ENCODE results near the gene LRRC8A.
"Not testable (repeated sequence)": the region's sequence is repeated elsewhere in the genome, so short reads cannot be mapped to it uniquely, and the experiment has no call there.

The LRRC8A gene

DNA sequence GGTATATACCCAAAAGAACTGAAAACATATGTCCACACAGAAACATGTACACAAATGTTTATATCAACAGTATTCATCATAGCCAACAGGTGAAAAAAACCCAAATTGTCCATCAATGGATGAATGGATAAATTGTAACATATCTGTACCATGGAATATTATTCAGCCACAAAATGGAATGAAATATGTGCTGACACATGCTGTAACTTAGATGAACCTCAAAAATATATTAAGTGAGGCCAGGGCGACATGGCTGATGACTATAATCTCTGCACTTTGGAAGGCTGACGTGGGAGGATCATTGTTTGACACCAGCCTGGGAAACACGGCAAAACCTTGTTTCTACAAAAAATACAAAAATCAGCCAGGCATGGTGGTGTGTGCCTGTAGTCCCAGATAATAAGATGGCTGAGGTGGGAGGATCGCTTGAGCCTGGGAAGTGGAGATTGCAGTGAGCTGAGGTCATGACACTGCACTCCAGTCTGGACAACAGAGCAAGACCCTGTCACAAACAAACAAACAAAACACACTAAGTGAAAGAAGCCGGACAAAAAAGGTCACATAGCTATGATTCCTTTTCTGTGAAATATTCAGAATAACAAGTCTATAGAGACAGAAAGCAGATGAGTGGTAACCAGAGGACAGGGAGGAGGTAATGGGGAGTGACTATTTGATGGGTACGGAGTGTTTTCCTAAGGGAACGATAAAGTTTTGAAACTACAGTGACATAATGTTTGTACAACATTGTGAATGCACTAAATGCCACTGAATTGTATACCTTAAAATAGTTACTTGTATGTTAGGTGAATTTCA is 11.6 kb upstream of the LRRC8A start:
- DNase-seq = no peak

DNA sequence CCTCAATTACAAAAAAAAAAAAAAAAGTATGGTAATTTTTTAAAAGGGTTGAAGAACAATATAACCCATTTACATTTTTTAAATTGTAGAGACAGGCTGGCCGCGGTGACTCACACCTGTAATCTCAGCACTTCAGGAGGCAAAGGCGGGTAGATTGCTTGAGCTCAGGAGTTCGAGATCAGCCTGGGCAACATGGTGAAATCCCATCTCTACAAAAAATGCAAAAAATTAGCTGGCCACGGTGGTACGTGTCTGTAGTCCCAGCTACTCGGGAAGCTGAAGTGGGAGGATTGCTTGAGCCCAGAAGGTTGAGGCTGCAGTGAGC is 11.0 kb upstream of the LRRC8A start:
- not testable (repeated sequence) for DNase-seq

DNA sequence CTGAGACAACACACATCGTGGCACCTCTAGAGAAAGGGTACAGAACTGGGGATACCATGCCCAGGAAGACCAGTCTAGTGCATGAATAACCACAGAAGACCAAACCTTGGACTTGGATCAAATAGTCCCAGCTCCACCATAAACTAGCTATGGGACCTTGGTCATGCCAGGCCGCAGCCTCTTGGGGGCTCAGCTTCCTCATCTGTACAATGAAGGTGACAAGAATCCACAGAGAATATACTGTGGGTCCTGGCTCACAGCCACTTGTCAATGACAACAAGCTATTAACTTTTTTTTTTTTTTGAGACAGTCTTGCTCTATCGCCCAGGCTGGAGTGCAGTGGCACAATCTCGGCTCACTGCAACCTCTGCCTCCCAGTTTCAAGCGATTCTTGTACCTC is 4.1 kb upstream of the LRRC8A start:
- DNase-seq = no peak

DNA sequence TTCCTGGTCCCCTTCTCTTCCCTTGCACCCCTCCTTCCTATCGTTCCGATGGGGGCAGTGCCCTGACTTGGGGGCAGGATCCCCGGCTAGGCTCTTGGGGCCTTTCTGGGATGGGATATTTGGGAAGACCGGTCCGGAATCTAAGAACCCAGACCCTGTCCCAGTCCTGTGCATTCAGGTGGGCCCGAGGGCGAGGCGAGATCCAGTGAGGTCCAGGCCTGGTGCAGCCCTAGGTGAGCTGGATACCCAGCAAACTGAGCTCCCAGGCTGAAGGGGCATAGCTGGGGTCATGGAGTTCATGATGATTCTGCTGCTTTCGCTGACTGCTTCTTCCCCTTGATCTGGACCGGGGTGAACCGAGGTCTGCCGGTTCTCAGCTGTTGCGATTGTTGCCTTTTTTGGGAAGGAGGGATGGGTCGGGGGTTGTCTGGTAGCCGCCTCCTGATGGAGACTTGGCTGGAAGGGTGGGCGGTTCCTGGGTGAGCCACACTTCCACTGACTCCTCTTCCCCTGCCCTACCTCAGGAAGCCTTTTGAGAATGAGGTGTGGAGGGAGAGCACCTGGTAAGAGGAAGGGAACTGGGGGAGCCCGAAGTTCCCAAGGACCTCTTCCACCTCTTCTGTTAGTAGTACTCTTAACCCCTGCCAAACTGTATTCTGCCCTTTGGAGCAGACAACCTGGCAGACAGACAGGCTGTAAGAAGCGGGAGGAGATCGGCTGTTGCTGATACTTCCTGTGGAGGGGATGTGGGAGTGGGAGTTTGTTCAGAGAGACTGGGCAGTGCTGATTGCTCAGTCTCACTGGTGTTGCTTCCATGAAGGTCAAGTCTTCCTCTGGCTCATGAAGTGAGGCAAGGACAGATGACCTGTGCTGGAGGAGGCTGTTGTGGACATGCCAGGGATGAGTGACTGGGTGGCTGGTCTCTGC is 1.0 kb downstream of the LRRC8A start:
- no peak for DNase-seq

DNA sequence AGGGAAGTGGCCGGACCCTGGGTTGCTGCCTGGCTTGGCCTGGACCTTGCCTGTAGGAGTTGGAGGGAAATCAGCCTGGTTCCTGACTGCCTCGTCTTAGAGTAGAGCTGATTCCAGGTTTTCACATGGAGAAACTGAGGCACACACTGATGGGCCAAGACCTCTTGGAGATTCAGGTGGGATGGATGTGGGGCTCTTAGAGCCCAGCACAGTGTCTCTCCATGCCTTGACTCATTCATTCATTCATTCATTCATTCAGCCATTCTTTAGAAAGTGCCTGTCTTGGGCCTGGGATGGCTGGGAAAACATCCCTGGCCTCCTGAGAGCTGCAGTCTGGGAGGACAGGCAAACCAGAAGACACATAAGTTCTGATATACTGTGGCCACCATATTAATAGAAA is 2.2 kb downstream of the LRRC8A start:
- no peak for DNase-seq

DNA sequence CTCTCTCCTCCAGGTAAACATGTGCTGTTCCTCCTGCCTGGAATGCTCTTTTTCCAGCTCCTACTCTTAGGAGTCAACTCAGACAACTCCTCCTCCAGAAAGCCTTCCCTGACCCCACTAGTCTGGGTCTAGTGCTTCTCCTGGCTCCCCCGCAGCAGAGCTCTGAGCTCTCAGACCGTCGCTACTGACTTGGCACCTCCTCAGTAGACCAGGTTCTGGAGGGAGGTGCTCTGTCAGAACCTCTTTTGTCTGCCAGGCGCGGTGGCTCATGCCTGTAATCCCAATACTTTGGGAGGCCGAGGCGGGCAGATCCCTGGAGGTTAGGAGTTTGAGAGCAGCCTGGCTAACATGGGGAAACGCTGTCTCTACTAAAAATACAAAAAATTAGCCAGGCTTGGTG is 3.4 kb downstream of the LRRC8A start:
- no peak for DNase-seq

DNA sequence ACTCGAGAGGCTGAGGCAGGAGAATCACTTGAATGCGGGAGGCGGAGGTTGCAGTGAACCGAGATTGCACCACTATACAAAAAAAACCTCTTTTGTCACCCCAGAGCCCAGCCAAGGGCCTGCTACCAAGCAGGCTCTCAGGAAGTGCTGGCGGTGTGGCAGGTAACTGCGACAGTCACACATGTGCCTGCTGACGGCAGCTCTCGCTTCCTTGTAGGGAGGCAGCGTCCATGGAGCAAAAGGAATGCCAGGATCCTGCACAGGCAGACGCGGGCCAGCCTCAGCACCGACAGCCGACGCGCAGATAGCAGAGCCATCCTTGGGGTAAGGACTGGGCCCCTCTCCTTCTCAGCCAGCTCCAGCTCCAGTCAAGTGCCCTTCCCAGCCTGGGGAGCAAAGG is 3.9 kb downstream of the LRRC8A start:
- no peak for DNase-seq

DNA sequence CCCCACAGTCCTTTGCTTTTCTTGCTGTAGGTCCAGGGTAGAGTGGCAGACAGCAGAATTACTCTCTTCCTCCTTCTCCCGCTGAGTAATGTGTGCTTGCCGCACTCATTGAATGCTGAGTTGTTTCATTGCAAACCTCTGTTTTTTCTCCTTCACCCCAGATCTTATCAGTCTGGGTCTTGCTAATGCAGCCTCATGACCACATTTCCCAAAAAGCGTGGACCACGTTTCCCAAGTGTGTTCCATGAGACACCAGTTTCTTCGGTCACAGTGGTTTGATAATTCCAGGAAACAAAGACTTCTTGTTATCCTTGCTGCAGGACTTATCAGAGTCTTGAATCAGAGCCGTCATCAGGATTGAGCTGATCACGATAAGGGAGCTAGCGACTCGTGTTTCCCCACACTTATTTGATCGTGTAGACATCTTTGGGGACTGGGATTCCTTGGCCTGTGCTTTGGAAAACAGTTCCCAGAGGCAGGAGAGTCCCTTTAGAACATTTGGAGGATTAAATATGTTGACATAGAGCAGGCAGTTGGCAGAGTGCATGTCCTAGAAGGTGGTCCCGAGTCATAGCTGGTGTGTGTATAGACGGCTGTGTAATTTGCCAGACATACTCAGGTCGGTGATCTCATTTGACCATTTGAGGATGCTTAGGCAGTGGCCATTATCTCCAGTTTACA is 4.4 kb downstream of the LRRC8A start:
- no peak for DNase-seq

DNA sequence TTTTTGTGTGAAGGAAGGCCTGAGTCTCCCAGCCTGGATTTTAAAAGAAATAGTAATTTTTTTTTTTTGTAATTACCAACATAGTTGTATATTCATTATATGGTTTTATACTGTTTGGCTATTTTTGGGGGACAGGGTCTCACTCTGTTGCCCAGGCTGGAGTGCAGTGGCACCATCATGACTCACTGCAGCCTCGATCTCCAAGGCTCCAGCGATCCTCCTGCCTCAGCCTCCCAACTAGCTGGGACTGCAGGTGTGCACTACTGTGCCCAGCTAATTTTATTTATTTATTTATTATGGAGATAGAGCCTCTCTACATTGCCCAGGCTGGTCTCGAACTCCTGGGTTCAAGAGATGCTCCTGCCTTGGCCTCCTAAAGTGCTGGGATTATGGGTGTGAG is 5.1 kb downstream of the LRRC8A start:
- no peak for DNase-seq

DNA sequence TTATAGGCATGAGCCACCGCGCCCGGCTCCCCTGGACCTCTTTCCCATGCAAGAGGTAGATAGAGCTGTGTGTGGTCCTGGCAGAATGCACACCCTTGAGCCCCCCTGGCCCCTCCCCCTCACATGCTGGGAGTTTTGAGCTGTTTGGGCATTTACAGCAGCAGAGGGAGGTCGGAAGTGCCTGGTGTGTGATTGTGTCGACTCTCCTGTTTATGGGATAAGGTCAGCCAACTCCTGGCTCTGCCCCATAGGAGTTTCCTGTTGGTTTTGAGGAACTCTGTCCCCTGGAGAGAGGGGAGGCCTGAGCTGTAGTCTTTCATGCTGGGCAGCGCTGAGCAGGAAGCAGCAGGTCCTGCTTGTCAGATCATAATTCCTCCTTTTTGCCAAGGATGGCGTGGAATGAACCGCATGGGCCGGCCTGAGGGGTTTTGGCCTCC is 6.0 kb downstream of the LRRC8A start:
- no peak for DNase-seq

DNA sequence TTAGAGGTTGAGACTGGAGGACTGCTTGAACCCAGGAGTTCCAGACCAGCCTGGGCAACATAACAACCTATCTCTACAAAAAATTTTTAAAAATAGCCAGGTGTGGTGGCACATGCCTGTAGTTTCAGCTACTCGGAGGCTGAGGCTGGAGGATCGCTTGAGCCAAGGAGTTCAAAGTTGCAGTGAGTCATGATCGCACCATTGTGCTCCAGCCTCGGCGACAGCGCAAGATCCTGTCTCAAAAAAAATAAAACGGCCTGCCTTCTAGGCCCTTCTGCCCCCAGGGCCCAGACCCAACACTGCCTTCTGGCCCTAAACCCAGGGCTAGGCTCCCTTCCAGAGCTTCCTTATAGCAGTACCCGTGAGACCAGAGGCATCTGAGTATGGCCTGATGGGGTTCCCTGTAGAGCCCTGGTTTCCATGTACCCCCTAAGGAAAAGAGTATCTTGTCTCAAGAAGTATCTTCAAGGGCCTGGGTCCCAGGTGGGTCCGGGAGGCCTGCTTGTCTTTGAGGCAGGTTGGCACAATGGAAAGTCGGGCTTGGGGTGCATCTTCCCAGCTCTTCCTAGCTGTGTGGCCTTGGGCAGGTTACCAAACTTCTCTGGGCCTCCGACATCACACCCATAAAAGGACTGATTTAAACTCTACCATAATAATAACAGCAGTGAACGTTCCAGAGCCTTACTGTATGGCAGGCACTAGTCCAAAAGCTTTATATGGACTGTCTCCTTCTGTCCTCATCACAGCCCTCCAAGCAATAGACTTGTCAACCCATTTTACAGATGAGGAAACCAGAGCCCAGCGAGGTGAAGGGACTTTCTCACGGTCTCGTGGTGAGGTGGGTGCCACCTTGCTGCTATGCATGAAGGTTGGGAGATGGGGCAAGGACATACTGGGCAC is 9.6 kb downstream of the LRRC8A start:
- DNase-seq = no peak

DNA sequence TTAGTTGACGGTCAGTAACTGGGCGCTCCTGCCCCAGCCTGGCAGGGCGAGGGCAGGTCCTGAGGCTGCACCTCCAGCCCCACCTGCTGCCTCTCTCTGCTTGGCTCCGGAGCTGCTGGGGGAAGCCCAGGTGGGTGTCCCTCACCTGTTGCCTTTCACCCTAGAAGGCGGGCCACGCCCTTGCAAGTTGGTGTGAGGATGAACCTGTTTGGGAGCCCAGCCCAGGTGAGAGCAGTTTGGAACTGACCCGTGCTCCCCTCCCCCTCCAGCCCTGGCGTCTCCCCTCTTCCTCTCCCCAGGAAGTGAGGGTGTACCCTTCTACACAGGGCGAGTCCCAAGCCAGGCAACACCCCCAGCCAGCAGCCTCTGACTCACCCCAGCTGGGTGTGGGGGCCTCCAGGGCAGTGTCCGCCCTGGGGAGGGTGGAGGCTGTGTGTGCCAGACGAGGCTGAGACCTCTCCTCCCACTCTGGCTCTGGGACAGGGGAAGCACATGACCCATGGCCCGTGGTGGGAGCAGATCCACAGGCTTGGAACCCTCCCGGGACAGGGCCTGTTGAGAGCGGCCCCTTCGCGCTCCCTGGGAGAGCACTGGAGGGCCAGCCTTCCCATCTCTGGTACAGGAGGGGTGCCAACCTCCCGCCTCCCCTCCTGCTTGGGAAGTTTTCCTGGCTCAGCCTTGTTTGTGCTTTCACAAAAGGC is 10.4 kb downstream of the LRRC8A start:
- DNase-seq = no peak

DNA sequence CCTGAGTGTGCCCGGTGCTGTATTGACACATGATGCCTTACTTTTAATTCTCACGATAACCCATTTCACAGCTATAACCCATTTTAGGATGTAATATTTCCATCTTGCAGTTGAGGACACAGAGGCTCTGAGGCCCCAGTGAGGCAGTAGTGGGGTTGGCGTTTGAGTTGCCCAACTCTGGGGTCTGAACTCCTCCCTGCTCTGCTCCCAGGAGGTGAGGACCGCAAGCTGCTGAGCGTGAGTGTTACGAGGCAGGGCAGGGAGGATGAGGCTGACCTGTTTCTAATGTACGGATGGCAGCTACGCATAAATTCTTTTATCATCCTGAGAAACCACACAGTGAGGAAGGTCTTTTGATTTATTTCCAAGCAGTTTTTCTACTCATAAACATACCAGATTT is 11.4 kb downstream of the LRRC8A start:
- no peak for DNase-seq

DNA sequence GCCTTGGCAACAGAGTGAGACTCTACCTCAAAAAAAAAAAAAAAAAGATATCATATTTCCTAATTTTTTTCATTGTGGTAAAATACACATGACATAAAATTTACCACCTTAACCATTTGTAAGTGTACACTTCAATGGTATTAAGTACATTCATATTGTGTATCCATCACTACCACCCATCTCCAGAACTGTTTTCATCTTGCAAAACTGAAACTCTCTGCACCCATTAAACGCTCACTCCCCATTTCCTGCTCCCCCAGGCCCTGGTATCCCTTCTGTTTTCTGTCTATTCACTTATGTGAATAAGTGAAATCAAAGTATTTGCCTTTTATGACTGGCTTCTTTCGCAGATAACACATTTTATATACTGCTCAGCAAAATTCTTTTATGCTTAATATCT is 12.8 kb downstream of the LRRC8A start:
- DNase-seq = no peak

DNA sequence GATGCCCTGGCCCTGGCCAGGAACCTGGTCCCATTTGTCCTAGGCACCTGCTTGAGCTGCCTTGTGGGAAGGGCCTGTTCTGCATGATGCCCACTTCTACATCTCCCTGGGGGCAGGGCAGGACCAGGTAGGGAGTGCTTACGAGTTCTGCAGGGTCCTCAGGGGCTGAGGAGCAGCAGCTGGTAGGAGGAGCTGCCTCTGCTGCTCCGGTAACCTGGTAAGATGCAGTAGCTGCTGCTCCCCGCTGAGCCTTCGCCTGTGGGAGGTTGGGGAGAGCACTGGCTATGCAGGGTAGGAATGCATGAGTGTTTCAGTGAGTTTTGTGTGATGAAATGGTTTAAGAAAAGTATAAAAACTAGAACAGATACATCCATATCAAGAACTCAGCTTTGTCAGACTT is 13.6 kb downstream of the LRRC8A start:
- DNase-seq = no peak

DNA sequence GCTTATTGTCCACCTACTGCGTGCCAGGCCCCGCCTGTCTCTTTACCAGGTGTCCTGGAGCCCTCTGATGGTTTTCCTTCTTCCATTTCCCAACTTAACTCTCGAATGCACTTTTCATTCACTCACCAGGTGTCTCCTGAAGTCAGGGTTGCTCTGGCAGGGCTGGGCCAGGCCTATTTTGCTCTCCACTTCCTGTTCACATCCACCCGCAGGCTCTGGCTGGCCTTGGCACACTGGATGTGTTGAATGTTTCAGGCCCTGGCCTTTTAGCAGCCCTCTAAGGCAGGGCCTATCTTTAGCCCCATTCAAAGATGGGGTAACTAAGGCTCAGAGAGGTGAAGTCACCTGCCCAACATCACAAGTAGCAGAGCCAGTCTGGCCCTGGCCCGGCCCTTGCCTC is 16.4 kb downstream of the LRRC8A start:
- no peak for DNase-seq

DNA sequence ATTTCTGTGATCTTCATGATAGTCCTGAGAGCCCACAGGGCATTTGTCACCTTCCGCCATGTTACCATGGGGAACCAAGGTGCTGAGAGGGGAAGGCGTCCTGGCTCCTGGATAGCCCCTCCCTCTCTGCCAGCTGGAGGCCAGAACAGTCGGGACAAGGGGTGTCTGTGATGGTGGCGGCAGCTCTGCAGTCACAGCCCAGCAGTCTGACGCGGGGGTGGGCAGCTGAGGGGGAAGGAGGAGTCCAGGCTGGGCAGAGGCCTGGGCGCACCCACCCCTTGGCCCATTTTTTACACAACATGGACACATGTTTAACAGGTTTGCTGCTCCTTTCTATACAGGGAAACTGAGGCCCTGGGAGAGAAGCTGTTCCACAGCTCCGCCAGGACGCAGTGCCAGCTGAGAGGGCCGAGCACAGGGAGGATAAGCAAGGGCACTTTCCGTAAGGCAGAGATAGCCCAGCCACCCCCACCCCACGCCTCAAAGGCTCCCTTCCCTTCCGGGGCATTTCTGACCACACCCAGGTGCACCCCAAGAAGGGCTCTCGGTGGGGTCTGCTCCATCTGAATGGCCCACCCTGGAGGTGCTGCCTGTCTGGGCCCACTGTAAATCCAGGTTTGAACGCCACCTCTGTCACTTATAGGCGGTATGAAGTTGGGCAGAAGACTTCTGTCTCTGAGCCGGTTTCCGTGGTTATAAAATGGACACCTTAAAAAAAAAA is 17.1 kb downstream of the LRRC8A start:
- DNase-seq = no peak

DNA sequence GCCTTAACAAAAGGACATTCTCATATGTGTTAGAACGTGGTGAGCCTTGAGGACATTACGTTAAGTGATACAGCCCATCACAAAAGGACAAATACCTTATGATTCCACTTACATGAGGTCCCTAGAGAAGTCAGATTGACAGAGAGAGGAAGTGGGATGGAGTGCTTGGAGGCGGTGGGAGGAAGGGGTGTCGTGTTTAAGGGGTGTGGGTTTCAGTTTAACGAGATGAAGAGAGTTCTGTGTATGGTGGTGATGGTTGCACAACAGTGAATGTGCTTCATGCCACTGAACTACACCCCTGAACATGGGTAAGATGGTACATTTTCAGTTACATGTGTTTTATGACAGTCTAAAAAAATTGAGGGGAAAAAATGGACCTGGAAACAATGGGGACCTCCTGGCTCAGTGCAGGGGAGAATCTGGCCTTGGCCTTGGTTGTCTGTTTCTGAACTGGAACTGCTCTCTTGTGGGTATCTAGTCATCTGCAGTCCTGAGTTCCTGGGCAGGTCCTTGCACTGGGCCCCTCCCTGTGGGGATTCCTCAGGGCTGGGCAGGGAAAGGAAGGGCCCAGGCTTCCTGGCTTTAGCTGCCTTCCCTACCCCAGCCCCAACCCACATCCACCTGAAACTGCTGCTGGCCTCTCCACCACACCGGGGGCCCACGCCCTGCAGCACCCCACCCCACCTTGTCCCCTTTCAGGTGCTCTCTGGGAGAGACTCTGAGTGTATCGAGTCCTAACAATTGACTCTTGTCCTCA is 17.8 kb downstream of the LRRC8A start:
- DNase-seq = no peak

DNA sequence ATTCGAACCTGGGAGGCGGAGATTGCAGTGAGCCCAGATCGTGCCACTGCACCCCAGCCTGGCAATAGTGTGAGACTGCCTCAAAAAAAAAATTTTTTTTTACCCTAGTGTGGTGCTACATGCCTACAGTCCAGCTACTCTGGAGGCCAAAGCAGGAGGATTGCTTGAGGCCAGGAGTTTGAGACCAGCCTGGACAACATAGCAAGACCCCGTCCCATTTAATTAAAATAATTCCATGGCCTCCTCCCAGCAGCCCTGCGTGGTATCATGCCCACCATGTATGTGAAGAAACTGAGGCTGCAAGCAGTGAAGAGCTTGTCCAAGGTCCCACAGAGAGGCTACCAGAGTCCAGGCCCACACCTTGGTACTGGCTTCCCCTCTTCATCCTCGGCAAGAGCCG is 19.4 kb downstream of the LRRC8A start:
- DNase-seq = no peak

DNA sequence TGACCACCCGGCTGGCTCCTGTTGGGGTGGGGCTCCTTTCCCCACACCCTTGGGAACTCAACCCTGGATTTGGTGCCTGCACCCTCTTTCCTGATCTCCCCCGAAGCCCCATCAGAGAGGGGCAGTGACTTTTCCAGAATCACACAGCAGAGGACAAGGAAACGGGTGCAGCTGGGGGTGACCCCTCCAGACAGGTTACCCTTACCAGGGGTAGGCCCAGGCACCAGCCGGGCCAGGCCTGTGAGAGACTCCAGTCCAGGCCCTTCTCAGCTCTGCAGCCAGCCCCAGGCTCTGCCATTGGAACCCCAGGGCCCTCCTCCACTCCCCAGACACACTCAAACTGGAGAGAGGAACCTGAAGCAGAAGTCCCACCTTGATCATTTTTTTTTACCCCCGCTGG is 19.9 kb downstream of the LRRC8A start:
- DNase-seq = no peak

Data from GDM1 (cell line).